PC-3 (cell line): Measurements from ENCODE around the gene ADCY5. TPM values are rescaled to one million over a fixed set of nuclear protein-coding genes. Genes with fewer than 3 reads are reported as not detected.

Experiments
- ATAC-seq: fragments of 200-7000 bp; cut with Tn5 transposase; 2 replicates; pipeline ENCODE4 v1.9.1; 2020; ENCODE audit warnings: mild to moderate bottlenecking, moderate library complexity
- BruUV-seq: library from RNA; stranded (reverse); fragments of 400-500 nt; replicated peaks from 2 replicates; lab custom pipeline; 2021; lab: Mats Ljungman, UMichigan
- CTCF ChIA-PET: fragments of 300-600 bp; sonication (Branson Sonifier 250); formaldehyde crosslinking; loops from one replicate; lab custom pipeline; 2022; ENCODE audit warnings: antibody characterized with exemption; lab: Charles Lee
- POLR2A ChIA-PET: fragments of 300-600 bp; sonication (Branson Sonifier 250); formaldehyde crosslinking; loops from one replicate; lab custom pipeline; 2022; ENCODE audit warnings: antibody characterized with exemption; ENCODE audit not compliant: unreplicated experiment; lab: Charles Lee
- DNase-seq: peaks from one replicate; pipeline ENCODE4 v3.0.0-alpha.2; 2015
- H2AFZ ChIP-seq: fragments of 300-600 bp; sonication (generic); 2 replicates; pipeline ENCODE4 v1.6.0; 2016; ENCODE audit warnings: antibody characterized with exemption, low read length
- H3F3A ChIP-seq: fragments of 300-600 bp; sonication (generic); one replicate; pipeline ENCODE4 v1.6.0; 2017; ENCODE audit warnings: antibody characterized with exemption, low read length, control low read depth, mild to moderate bottlenecking; ENCODE audit not compliant: unreplicated experiment
- H3K27ac ChIP-seq: fragments of 300-600 bp; sonication (generic); 2 replicates; pipeline ENCODE4 v1.5.1; 2016; ENCODE audit warnings: mild to moderate bottlenecking, low read length
- H3K27me3 ChIP-seq: fragments of 300-600 bp; sonication (generic); 2 replicates; pipeline ENCODE4 v1.6.1; 2016; ENCODE audit warnings: low read length, mixed read lengths
- H3K36me3 ChIP-seq: fragments of 300-600 bp; sonication (generic); 2 replicates; pipeline ENCODE4 v1.6.1; 2016; ENCODE audit warnings: low read depth, mixed run types, low read length, mixed read lengths
- H3K4me1 ChIP-seq: fragments of 300-600 bp; sonication (generic); 2 replicates; pipeline ENCODE4 v1.5.1; 2016; ENCODE audit warnings: low read length; ENCODE audit not compliant: insufficient read depth
- H3K4me2 ChIP-seq: fragments of 300-600 bp; sonication (generic); 2 replicates; pipeline ENCODE4 v1.6.0; 2016; ENCODE audit warnings: low read length
- H3K4me3 ChIP-seq: fragments of 300-600 bp; sonication (generic); 2 replicates; pipeline ENCODE4 v1.5.1; 2016; ENCODE audit warnings: mild to moderate bottlenecking, low read length, mixed read lengths
- H3K79me2 ChIP-seq: fragments of 300-600 bp; sonication (generic); 2 replicates; pipeline ENCODE4 v1.6.1; 2017; ENCODE audit warnings: low read length, mixed read lengths
- H3K9ac ChIP-seq: fragments of 300-600 bp; sonication (generic); 2 replicates; pipeline ENCODE4 v1.6.0; 2016; ENCODE audit warnings: mild to moderate bottlenecking, low read length
- H3K9me2 ChIP-seq: fragments of 300-600 bp; sonication (generic); replicated peaks from 2 replicates; pipeline ENCODE4 v1.6.1; 2016; ENCODE audit warnings: mixed run types, low read length, mixed read lengths
- H3K9me3 ChIP-seq: fragments of 300-600 bp; sonication (generic); 2 replicates; pipeline ENCODE4 v1.6.1; 2016; ENCODE audit warnings: low read length, mixed read lengths
- H4K20me1 ChIP-seq: fragments of 300-600 bp; sonication (generic); 2 replicates; pipeline ENCODE4 v1.6.1; 2016; ENCODE audit warnings: low read length, mixed read lengths
- EZH2 ChIP-seq: fragments of 300-600 bp; sonication (generic); IDR thresholded peaks from one replicate; pipeline ENCODE4 v1.6.1; 2017; ENCODE audit warnings: antibody characterized with exemption, mild to moderate bottlenecking, low read length; ENCODE audit not compliant: unreplicated experiment
- EZH2phosphoT487 ChIP-seq: fragments of 300-600 bp; sonication (generic); IDR thresholded peaks from 2 replicates; pipeline ENCODE4 v1.6.1; 2018; ENCODE audit warnings: mild to moderate bottlenecking, antibody characterized with exemption, low read length, borderline replicate concordance
- intact Hi-C: fragments of 100-400 bp; cut with micrococcal nuclease; formaldehyde crosslinking; loops from 2 replicates; pipeline ENCODE4 v1.9.0; 2023
- total RNA-seq: library from RNA; depleted of rRNA; stranded (reverse); fragments of >200 nt; gene quantifications from 2 replicates; pipeline ENCODE4 v1.2.3, GENCODE V29; 2014
- TF ChIP-seq, protein P1 (sequence below): fragments of 300-600 bp; sonication (generic); conservative IDR thresholded peaks from 2 replicates; pipeline ENCODE4 v1.5.1; 2017; ENCODE audit warnings: antibody characterized with exemption, low read depth, mild to moderate bottlenecking, low read length

The ADCY5 gene
- total RNA-seq, 1 experiment from 2014 or later = not detected

DNA sequence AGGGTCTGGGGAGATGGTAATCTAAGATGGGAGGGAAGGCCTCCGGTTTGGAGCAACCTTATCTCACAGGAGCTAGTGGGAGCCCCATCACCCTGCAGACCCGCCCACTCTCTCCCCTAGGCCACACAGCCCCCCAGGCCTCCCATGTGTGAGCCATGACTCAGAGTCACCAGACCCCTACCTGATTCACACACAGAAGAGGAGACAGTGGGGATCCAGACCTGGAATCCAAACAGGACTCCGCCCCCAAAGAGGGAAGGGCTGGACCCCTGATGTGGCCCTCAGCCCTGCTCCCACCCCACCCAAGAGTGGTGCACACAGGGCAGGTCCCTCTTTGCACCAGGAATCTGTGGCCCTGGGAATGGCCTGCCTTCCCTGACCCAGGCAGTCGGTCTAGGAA is 97.4 kb downstream of the ADCY5 start:
- DNase-seq = no peak
- Histone ChIP-seq H3K36me3 (no peaks in the 10 kb centered on the region), H3K79me2 (no peaks in the 10 kb centered on the region), H3K4me3 (no peak overlapping the region), H3K4me1 (peaks cover 5% of the 10 kb centered on the region; the same call in 1 of the 2 replicates), H3K4me2 (no peak overlapping the region), H2AFZ (no peak overlapping the region), H3K9me2 (no peaks in the 10 kb centered on the region), H3F3A (no peaks in the 10 kb centered on the region), H3K9me3 (no peaks in the 10 kb centered on the region), H3K27me3 (peaks cover 42% of the 10 kb centered on the region), H4K20me1 (no peaks in the 10 kb centered on the region), H3K9ac (no peak overlapping the region), H3K27ac (no peak overlapping the region)
- ChIA-PET CTCF (no interaction called here), POLR2A (no interaction called here)
- ATAC-seq = no peak
- intact Hi-C loops = no loop called here
- TF ChIP-seq EZH2phosphoT487 (no peak), EZH2 (no peak)
- TF ChIP-seq, protein P1, sequence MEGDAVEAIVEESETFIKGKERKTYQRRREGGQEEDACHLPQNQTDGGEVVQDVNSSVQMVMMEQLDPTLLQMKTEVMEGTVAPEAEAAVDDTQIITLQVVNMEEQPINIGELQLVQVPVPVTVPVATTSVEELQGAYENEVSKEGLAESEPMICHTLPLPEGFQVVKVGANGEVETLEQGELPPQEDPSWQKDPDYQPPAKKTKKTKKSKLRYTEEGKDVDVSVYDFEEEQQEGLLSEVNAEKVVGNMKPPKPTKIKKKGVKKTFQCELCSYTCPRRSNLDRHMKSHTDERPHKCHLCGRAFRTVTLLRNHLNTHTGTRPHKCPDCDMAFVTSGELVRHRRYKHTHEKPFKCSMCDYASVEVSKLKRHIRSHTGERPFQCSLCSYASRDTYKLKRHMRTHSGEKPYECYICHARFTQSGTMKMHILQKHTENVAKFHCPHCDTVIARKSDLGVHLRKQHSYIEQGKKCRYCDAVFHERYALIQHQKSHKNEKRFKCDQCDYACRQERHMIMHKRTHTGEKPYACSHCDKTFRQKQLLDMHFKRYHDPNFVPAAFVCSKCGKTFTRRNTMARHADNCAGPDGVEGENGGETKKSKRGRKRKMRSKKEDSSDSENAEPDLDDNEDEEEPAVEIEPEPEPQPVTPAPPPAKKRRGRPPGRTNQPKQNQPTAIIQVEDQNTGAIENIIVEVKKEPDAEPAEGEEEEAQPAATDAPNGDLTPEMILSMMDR = no peak
- BruUV-seq = no TSS peak

DNA sequence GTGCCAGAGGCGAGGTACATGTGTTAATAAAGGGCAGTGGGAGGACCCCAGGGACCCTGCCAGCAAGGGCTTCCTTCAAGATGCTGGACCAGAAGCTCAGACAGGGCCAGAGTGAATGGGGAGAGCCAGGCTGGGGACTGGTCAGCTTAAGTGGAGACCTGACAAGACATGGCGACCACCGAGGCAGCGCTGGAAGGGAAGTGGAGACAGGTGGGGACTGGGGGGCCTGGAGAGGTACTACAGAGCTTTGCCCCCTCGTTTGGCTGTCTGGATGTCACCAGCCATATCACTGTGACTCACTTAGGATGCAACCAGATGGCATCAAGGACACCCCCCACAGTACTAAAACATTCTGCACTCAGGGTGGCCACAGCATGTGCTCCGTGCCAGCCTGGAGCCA is 97.9 kb downstream of the ADCY5 start:
- ATAC-seq = no peak
- Histone ChIP-seq H3F3A (no peaks in the 10 kb centered on the region), H3K27me3 (peaks cover 47% of the 10 kb centered on the region), H3K4me2 (no peak overlapping the region), H3K4me1 (peaks cover 5% of the 10 kb centered on the region; the same call in 1 of the 2 replicates), H3K79me2 (no peaks in the 10 kb centered on the region), H3K9me3 (no peaks in the 10 kb centered on the region), H4K20me1 (no peaks in the 10 kb centered on the region), H3K4me3 (no peak overlapping the region), H3K36me3 (no peaks in the 10 kb centered on the region), H3K9me2 (no peaks in the 10 kb centered on the region), H3K9ac (no peak overlapping the region), H2AFZ (no peak overlapping the region), H3K27ac (no peak overlapping the region)
- DNase-seq = no peak
- ChIA-PET POLR2A (no interaction called here), CTCF (no interaction called here)
- TF ChIP-seq EZH2 (no peak), EZH2phosphoT487 (no peak)
- TF ChIP-seq, protein P1 = no peak
- intact Hi-C loops = no loop called here
- BruUV-seq = no TSS peak

DNA sequence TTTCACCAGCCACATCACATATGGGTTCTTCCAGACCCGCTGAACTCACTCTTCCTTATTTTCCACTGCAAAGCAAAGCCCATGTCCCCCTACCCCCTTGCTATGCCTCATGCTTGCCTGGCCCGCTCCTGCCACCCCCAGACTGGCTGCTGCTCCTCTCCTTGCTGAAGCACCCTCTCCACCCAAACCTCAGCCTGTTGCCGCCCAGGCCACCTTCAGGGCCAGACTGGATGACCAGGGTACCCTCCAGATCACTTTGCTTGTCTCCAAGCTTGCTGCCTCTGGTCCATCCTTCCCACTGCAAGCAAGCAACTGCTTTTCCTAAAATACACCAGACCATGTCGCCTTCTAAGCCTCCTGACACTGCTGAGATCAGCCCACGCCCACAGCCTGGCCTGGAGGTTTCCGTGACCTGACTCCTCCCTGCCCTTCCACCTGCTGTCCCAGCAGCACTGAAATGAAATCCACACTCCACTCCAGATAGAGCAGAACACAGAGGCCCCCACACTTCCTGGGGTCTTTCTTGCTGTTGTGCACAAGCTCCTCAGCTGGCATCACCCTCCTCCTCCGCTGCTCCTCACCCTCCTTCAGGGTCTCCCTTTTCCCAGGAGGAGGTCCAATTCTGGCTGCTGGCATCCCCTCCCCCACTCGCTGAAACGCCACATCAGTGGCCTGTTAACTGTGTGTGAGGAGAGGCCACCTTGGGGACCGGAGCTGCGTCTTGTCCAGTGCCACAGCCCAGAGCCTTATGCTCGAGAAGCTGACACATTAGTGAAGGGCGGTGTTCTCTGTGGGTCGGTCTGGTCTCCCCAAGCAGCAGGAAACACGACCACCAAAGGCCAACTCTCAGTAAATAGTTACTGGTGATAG is 99.1 kb downstream of the ADCY5 start:
- no peaks in the 10 kb centered on the region for H3F3A ChIP-seq
- no peak for DNase-seq
- H3K27me3 ChIP-seq = peaks cover 48% of the 10 kb centered on the region
- CTCF ChIA-PET = no interaction called here
- no peak overlapping the region for H3K4me3 ChIP-seq
- no peak overlapping the region for H3K9ac ChIP-seq
- POLR2A ChIA-PET = no interaction called here
- no peaks in the 10 kb centered on the region for H3K79me2 ChIP-seq
- peaks cover 5% of the 10 kb centered on the region; the same call in 1 of the 2 replicates for H3K4me1 ChIP-seq
- H3K4me2 ChIP-seq = no peak overlapping the region
- intact Hi-C loops = no loop called here
- H3K27ac ChIP-seq = no peak overlapping the region
- H3K9me2 ChIP-seq = no peaks in the 10 kb centered on the region
- H3K36me3 ChIP-seq = no peaks in the 10 kb centered on the region
- no TSS peak for BruUV-seq
- no peaks in the 10 kb centered on the region for H3K9me3 ChIP-seq
- ATAC-seq = no peak
- no peak overlapping the region for H2AFZ ChIP-seq
- TF ChIP-seq, protein P1 = no peak
- TF ChIP-seq EZH2phosphoT487 (no peak), EZH2 (no peak)
- no peaks in the 10 kb centered on the region for H4K20me1 ChIP-seq
